Measurements from ENCODE around the gene CEP19. TPM values are rescaled to one million over a fixed set of nuclear protein-coding genes. Genes with fewer than 3 reads are reported as not detected.

The CEP19 gene
- polyA plus RNA-seq, 1 donor = 2.7 TPM

DNA sequence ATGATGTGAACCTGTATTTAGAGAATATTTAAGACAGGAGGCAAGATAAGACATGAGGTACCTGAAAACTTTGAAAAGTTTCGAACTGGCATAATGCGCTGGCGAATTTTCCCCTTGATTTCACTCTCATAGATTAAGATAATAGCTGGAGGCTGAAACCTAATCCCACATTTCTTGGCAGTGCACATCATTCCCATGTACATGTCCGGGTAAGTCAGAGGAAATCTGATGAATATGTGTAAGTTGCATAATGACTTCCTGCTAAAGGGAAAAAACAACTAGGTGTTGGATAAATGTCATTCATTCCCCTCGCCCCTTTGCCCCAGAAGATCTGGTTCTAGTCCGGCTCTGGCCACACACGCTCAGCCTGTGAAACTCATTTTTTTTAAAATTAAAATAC, 3.6 kb downstream of the CEP19 start:
- peaks cover 16% of the 10 kb centered on the region for H3K4me1 ChIP-seq (ENCODE audit: control insufficient read depth, insufficient read depth, low read length)
- H3K36me3 ChIP-seq (ENCODE audit: control insufficient read depth, insufficient read depth, low read length) = no peaks in the 10 kb centered on the region
- no CpG with 5 or more reads among the region's 7 CpGs for WGBS (ENCODE audit: insufficient coverage, low lambda C conversion rate)
- H3K4me3 ChIP-seq (ENCODE audit: low read length) = no peak overlapping the region
- no peaks in the 10 kb centered on the region for H3K27me3 ChIP-seq (ENCODE audit: control insufficient read depth, insufficient read depth, low read length)
- H3K27ac ChIP-seq (ENCODE audit: low read length) = no peak overlapping the region
- H3K9me3 ChIP-seq (ENCODE audit: control insufficient read depth, low read depth, low read length) = no peaks in the 10 kb centered on the region
- DNase-seq = no peak

- no peak for DNase-seq
- WGBS (ENCODE audit: insufficient coverage, low lambda C conversion rate) = 100% methylated on average over 3 of the region's 8 CpGs
- H3K4me1 ChIP-seq (ENCODE audit: control insufficient read depth, insufficient read depth, low read length) = peaks cover 16% of the 10 kb centered on the region
- H3K4me3 ChIP-seq (ENCODE audit: low read length) = no peak overlapping the region
- H3K36me3 ChIP-seq (ENCODE audit: control insufficient read depth, insufficient read depth, low read length) = no peaks in the 10 kb centered on the region
- H3K27me3 ChIP-seq (ENCODE audit: control insufficient read depth, insufficient read depth, low read length) = no peaks in the 10 kb centered on the region
- H3K9me3 ChIP-seq (ENCODE audit: control insufficient read depth, low read depth, low read length) = no peaks in the 10 kb centered on the region
- H3K27ac ChIP-seq (ENCODE audit: low read length) = no peak overlapping the region
These were observed 4.5 kb downstream of the CEP19 start for GRCh38 chr3:196707566-196707965.

- H3K4me1 ChIP-seq (ENCODE audit: control insufficient read depth, insufficient read depth, low read length) = peaks cover 16% of the 10 kb centered on the region
- no peaks in the 10 kb centered on the region for H3K36me3 ChIP-seq (ENCODE audit: control insufficient read depth, insufficient read depth, low read length)
- no CpG with 5 or more reads among the region's 4 CpGs for WGBS (ENCODE audit: insufficient coverage, low lambda C conversion rate)
- H3K9me3 ChIP-seq (ENCODE audit: control insufficient read depth, low read depth, low read length) = no peaks in the 10 kb centered on the region
- H3K4me3 ChIP-seq (ENCODE audit: low read length) = no peak overlapping the region
- DNase-seq = peak; percentile 51 to 74
- peak overlapping the region; percentile 37 for H3K27ac ChIP-seq (ENCODE audit: low read length)
- no peaks in the 10 kb centered on the region for H3K27me3 ChIP-seq (ENCODE audit: control insufficient read depth, insufficient read depth, low read length)
These were observed 5.3 kb downstream of the CEP19 start for GRCh38 chr3:196706731-196707130.

GRCh38 chr3:196706327-196706726, 5.7 kb downstream of the CEP19 start:
- H3K36me3 ChIP-seq (ENCODE audit: control insufficient read depth, insufficient read depth, low read length) = no peaks in the 10 kb centered on the region
- WGBS (ENCODE audit: insufficient coverage, low lambda C conversion rate) = 0% methylated on average over 3 of the region's 5 CpGs
- H3K9me3 ChIP-seq (ENCODE audit: control insufficient read depth, low read depth, low read length) = no peaks in the 10 kb centered on the region
- H3K27ac ChIP-seq (ENCODE audit: low read length) = peak overlapping the region; percentile 37
- no peak overlapping the region for H3K4me3 ChIP-seq (ENCODE audit: low read length)
- no peaks in the 10 kb centered on the region for H3K27me3 ChIP-seq (ENCODE audit: control insufficient read depth, insufficient read depth, low read length)
- H3K4me1 ChIP-seq (ENCODE audit: control insufficient read depth, insufficient read depth, low read length) = peaks cover 14% of the 10 kb centered on the region
- no peak for DNase-seq

DNA sequence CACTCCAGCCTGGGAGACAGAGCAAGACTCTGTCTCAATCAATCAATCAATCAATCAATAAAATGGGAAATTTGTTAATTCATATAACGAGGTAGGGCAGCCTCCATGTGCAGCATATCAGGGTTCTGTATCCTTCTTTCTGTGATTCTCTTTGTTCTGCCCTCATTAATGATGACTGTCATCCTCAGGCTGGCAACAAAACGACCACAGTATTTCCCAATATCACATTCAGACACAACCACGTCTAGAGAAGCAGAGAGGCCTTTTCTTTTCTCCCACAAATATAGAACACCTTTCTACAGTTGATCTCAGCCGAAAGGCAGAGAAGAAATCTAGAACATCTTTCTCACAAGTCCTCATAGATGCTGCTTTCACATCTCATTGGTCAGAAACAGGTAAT, 11.2 kb downstream of the CEP19 start:
- no peak for DNase-seq
- WGBS (ENCODE audit: insufficient coverage, low lambda C conversion rate) = 100% methylated on average over 1 of the region's 4 CpGs
- Histone ChIP-seq H3K4me3 (ENCODE audit: low read length) (no peak overlapping the region), H3K27me3 (ENCODE audit: control insufficient read depth, insufficient read depth, low read length) (no peaks in the 10 kb centered on the region), H3K4me1 (ENCODE audit: control insufficient read depth, insufficient read depth, low read length) (peaks cover under 1% of the 10 kb centered on the region), H3K9me3 (ENCODE audit: control insufficient read depth, low read depth, low read length) (no peaks in the 10 kb centered on the region), H3K36me3 (ENCODE audit: control insufficient read depth, insufficient read depth, low read length) (no peaks in the 10 kb centered on the region), H3K27ac (ENCODE audit: low read length) (no peak overlapping the region)

GRCh38 chr3:196699749-196700148, 12.3 kb downstream of the CEP19 start:
- Histone ChIP-seq H3K4me3 (ENCODE audit: low read length) (no peak overlapping the region), H3K27me3 (ENCODE audit: control insufficient read depth, insufficient read depth, low read length) (no peaks in the 10 kb centered on the region), H3K4me1 (ENCODE audit: control insufficient read depth, insufficient read depth, low read length) (no peaks in the 10 kb centered on the region), H3K27ac (ENCODE audit: low read length) (no peak overlapping the region), H3K36me3 (ENCODE audit: control insufficient read depth, insufficient read depth, low read length) (no peaks in the 10 kb centered on the region), H3K9me3 (ENCODE audit: control insufficient read depth, low read depth, low read length) (peaks cover 5% of the 10 kb centered on the region)
- WGBS (ENCODE audit: insufficient coverage, low lambda C conversion rate) = 90% methylated on average over 1 of the region's 7 CpGs
- no peak for DNase-seq

- no peak for DNase-seq
- no peak overlapping the region for H3K27ac ChIP-seq (ENCODE audit: low read length)
- H3K36me3 ChIP-seq (ENCODE audit: control insufficient read depth, insufficient read depth, low read length) = no peaks in the 10 kb centered on the region
- H3K4me3 ChIP-seq (ENCODE audit: low read length) = no peak overlapping the region
- WGBS (ENCODE audit: insufficient coverage, low lambda C conversion rate) = no CpG with 5 or more reads among the region's 5 CpGs
- H3K27me3 ChIP-seq (ENCODE audit: control insufficient read depth, insufficient read depth, low read length) = no peaks in the 10 kb centered on the region
- peaks cover 5% of the 10 kb centered on the region for H3K9me3 ChIP-seq (ENCODE audit: control insufficient read depth, low read depth, low read length)
- H3K4me1 ChIP-seq (ENCODE audit: control insufficient read depth, insufficient read depth, low read length) = no peaks in the 10 kb centered on the region
These were observed 14.8 kb downstream of the CEP19 start for GRCh38 chr3:196697270-196697669.

- Histone ChIP-seq H3K27me3 (ENCODE audit: control insufficient read depth, insufficient read depth, low read length) (peaks cover 3% of the 10 kb centered on the region), H3K4me3 (ENCODE audit: low read length) (no peak overlapping the region), H3K36me3 (ENCODE audit: control insufficient read depth, insufficient read depth, low read length) (no peaks in the 10 kb centered on the region), H3K27ac (ENCODE audit: low read length) (no peak overlapping the region), H3K9me3 (ENCODE audit: control insufficient read depth, low read depth, low read length) (peaks cover 5% of the 10 kb centered on the region), H3K4me1 (ENCODE audit: control insufficient read depth, insufficient read depth, low read length) (no peaks in the 10 kb centered on the region)
- DNase-seq = no peak
- WGBS (ENCODE audit: insufficient coverage, low lambda C conversion rate) = no CpG with 5 or more reads among the region's 5 CpGs
These were observed 16.2 kb downstream of the CEP19 start for GRCh38 chr3:196695849-196696226.

- Histone ChIP-seq H3K27ac (ENCODE audit: low read length) (no peak overlapping the region), H3K9me3 (ENCODE audit: control insufficient read depth, low read depth, low read length) (peaks cover 5% of the 10 kb centered on the region), H3K4me3 (ENCODE audit: low read length) (no peak overlapping the region), H3K27me3 (ENCODE audit: control insufficient read depth, insufficient read depth, low read length) (peaks cover 3% of the 10 kb centered on the region), H3K36me3 (ENCODE audit: control insufficient read depth, insufficient read depth, low read length) (no peaks in the 10 kb centered on the region), H3K4me1 (ENCODE audit: control insufficient read depth, insufficient read depth, low read length) (no peaks in the 10 kb centered on the region)
- DNase-seq = no peak
- no CpG with 5 or more reads among the region's 17 CpGs for WGBS (ENCODE audit: insufficient coverage, low lambda C conversion rate)
These were observed 16.9 kb downstream of the CEP19 start for GRCh38 chr3:196694941-196695848.

GRCh38 chr3:196694202-196694638, 17.8 kb downstream of the CEP19 start:
- Histone ChIP-seq H3K27me3 (ENCODE audit: control insufficient read depth, insufficient read depth, low read length) (peaks cover 3% of the 10 kb centered on the region), H3K4me3 (ENCODE audit: low read length) (no peak overlapping the region), H3K36me3 (ENCODE audit: control insufficient read depth, insufficient read depth, low read length) (no peaks in the 10 kb centered on the region), H3K9me3 (ENCODE audit: control insufficient read depth, low read depth, low read length) (peaks cover 5% of the 10 kb centered on the region), H3K27ac (ENCODE audit: low read length) (no peak overlapping the region), H3K4me1 (ENCODE audit: control insufficient read depth, insufficient read depth, low read length) (no peaks in the 10 kb centered on the region)
- no peak for DNase-seq
- no CpG with 5 or more reads among the region's 1 CpG for WGBS (ENCODE audit: insufficient coverage, low lambda C conversion rate)

- Histone ChIP-seq H3K36me3 (ENCODE audit: control insufficient read depth, insufficient read depth, low read length) (no peaks in the 10 kb centered on the region), H3K27me3 (ENCODE audit: control insufficient read depth, insufficient read depth, low read length) (peaks cover 3% of the 10 kb centered on the region), H3K9me3 (ENCODE audit: control insufficient read depth, low read depth, low read length) (peaks cover 5% of the 10 kb centered on the region), H3K4me3 (ENCODE audit: low read length) (no peak overlapping the region), H3K27ac (ENCODE audit: low read length) (no peak overlapping the region), H3K4me1 (ENCODE audit: control insufficient read depth, insufficient read depth, low read length) (no peaks in the 10 kb centered on the region)
- no peak for DNase-seq
- no CpG with 5 or more reads among the region's 8 CpGs for WGBS (ENCODE audit: insufficient coverage, low lambda C conversion rate)
These were observed 20.7 kb downstream of the CEP19 start for GRCh38 chr3:196691386-196691785.

Measured in large intestine (tissue), 3 donors.